HG03103 (cell line): Measurements from ENCODE around the gene TP53TG3B.
"Not testable (repeated sequence)": the region's sequence is repeated elsewhere in the genome, so short reads cannot be mapped to it uniquely, and the experiment has no call there.

Source experiments
- ATAC-seq: cut with Tn5 transposase; IDR thresholded peaks from one replicate; pipeline ENCODE4 v1.9.1; 2021; ENCODE audit warnings: low read depth; ENCODE audit not compliant: unreplicated experiment

TP53TG3B gene

GRCh38 chr16:33360541-33360940 is at the start of gene TP53TG3B:
TSS of gene TP53TG3B (plus strand) at chr16:33360841. CDS start at chr16:33360909, 68 bp downstream.
- not testable (repeated sequence) for ATAC-seq

- ATAC-seq: not testable (repeated sequence)
Measured at GRCh38 chr16:33336226-33337012, 24.2 kb upstream of the TP53TG3B start.

- not testable (repeated sequence) for ATAC-seq
Measured at GRCh38 chr16:33337627-33338542, 22.8 kb upstream of the TP53TG3B start.

GRCh38 chr16:33338543-33338951 is 22.1 kb upstream of the TP53TG3B start:
- not testable (repeated sequence) for ATAC-seq

DNA sequence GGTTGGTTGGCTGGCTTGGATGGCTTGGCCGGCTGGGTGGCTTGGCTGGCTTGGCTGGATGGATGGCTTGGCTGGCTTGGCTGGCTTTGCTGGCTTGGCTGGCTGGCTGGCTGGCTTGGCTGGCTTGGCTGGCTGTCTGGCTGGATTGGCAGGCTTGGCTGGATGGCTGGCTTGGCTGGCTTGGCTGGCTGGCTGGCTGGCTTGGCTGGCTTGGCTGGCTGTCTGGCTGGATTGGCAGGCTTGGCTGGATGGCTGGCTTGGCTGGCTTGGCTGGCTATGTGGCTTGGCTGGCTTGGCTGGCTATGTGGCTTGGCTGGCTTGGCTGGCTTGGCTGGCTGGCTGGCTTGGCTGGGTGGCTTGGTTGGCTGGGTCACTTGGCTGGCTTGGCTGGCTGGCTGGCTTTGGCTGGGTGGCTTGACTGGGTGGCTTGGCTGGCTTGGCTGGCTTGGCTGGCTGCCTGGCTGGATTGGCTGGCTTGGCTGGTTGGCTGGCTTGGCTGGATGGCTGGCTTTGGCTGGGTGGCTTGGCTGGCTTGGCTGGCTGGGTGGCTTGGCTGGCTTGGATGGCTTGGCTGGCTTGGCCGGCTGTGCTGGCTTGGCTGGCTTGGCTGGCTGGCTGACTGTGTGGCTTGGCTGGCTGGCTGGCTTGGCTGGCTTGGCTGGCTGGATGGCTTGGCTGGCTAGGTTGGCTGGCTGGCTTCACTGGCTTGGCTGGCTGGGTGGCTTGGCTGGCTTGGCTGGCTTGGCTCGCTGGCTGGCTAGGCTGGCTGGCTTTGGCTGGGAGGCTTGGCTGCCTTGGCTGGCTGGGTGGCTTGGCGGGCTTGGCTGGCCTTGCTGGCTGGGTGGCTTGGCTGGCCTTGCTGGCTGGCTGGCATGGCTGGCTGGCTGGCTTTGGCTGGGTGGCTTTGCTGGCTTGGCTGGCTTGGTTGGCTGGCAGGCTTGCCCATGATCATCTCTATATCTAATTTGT is 21.3 kb upstream of the TP53TG3B start:
- not testable (repeated sequence) for ATAC-seq
